Motor neuron (in vitro differentiated cells): Measurements from ENCODE around the gene MAK. TPM values are rescaled to one million over a fixed set of nuclear protein-coding genes. Genes with fewer than 3 reads are reported as not detected.
"Not testable (repeated sequence)": the region's sequence is repeated elsewhere in the genome, so short reads cannot be mapped to it uniquely, and the experiment has no call there.

ENCODE experiments used
- ATAC-seq, 8 experiments: fragments of 200-7000 bp; cut with Tn5 transposase; replicated peaks in 6 of 8; 2 replicates each; pipeline ENCODE4 v1.8.0; 2021; ENCODE audit warnings: mild to moderate bottlenecking in 8 of 8, moderate library complexity in 8 of 8
- H3K27ac ChIP-seq, 2 donors: fragments of 250-450 bp; sonication (Bioruptor Pico); 2 replicates each; pipeline ENCODE4 v1.9.0; 2021; ENCODE audit warnings: antibody characterized with exemption in 2 of 2, mild to moderate bottlenecking in 2 of 2, moderate library complexity in 1 of 2
- H3K4me1 ChIP-seq, 2 donors: fragments of 250-450 bp; sonication (Bioruptor Pico); replicated peaks in 1 of 2; 2 replicates each; pipeline ENCODE4 v1.6.1; 2021; ENCODE audit warnings: antibody characterized with exemption in 2 of 2, mild to moderate bottlenecking in 2 of 2, moderate library complexity in 1 of 2
- H3K4me3 ChIP-seq, 5 donors: fragments of 250-450 bp; sonication (Bioruptor Pico); 2 replicates each; pipeline ENCODE4 v1.9.0; 2021; ENCODE audit warnings: antibody characterized with exemption in 5 of 5, mild to moderate bottlenecking in 5 of 5, moderate library complexity in 4 of 5
- WGBS, 10 experiments: fragments of 450-650 bp; shearing (Covaris generic); methylation state at CpG; one replicate each; pipeline ENCODE4 v1.0.0; 2022; 5-methylcytosine and 5-hydroxymethylcytosine counted together
- in situ Hi-C, 9 experiments: fragments of 400-800 bp; cut with MboI; loops; one replicate each; pipeline ENCODE4 v1.15.0; 2021; ENCODE audit warnings: low sequenced_read_pairs in 9 of 9, low pct_unique_long_range_greater_than_20kb in 2 of 9; ENCODE audit not compliant: unreplicated experiment in 9 of 9
- total RNA-seq, 8 experiments: library from RNA; unstranded; fragments of 300-600 nt; gene quantifications; 2 replicates each; pipeline versions ENCODE4 v1.2.3 to v1.2.4, GENCODE V29; 2022

Gene MAK
- total RNA-seq, 8 experiments from 2014 or later, result 0.25 to 5.1 (median 0.87) TPM

GRCh38 chr6:10874207-10874606 is 35.9 kb upstream of the MAK start:
- ATAC-seq, result no peak
- Histone ChIP-seq H3K4me1 (no peaks in the 10 kb centered on the region), H3K27ac (no peak overlapping the region), H3K4me3 (no peak overlapping the region)
- WGBS, 10 experiments, result 92 to 100% methylated on average over 1 to 2 of the region's 6 CpGs; no CpG with 5 or more reads in 8 of the 10 experiments
- in situ Hi-C loops, result no loop called here

- ATAC-seq, result no peak
- H3K27ac ChIP-seq, result no peak overlapping the region
- H3K4me3 ChIP-seq, result no peak overlapping the region
- WGBS, 10 experiments, result 0 to 90% (median 43%) methylated on average over 1 of the region's 1 CpG; no CpG with 5 or more reads in 1 of the 10 experiments
- no peaks in the 10 kb centered on the region for H3K4me1 ChIP-seq
- in situ Hi-C loops, result no loop called here
Observed at GRCh38 chr6:10873374-10873773, 35.0 kb upstream of the MAK start.

GRCh38 chr6:10867952-10868351 is 29.6 kb upstream of the MAK start:
- no peaks in the 10 kb centered on the region for H3K4me1 ChIP-seq
- H3K27ac ChIP-seq, result no peak overlapping the region
- in situ Hi-C loops, result no loop called here
- peak in 1 of 8 experiments; percentile 71 for ATAC-seq
- no peak overlapping the region for H3K4me3 ChIP-seq
- WGBS, 10 experiments, result 20 to 100% (median 82%) methylated on average over 1 to 3 of the region's 3 CpGs; no CpG with 5 or more reads in 1 of the 10 experiments

GRCh38 chr6:10866709-10867108 is 28.4 kb upstream of the MAK start:
- ATAC-seq, H3K4me3 ChIP-seq, in situ Hi-C loops, H3K27ac ChIP-seq, H3K4me1 ChIP-seq: not testable (repeated sequence)
- WGBS, 10 experiments, result 0 to 85% (median 67%) methylated on average over 1 to 3 of the region's 3 CpGs; no CpG with 5 or more reads in 3 of the 10 experiments

- H3K4me3 ChIP-seq, ATAC-seq, H3K4me1 ChIP-seq, in situ Hi-C loops, H3K27ac ChIP-seq: not testable (repeated sequence)
- 68 to 100% (median 90%) methylated on average over 1 to 6 of the region's 7 CpGs; no CpG with 5 or more reads in 1 of the 10 experiments for WGBS, 10 experiments
Observed at GRCh38 chr6:10863031-10863430, 24.7 kb upstream of the MAK start.

GRCh38 chr6:10862361-10862760 is 24.0 kb upstream of the MAK start:
- in situ Hi-C loops, result no loop called here
- ATAC-seq, result no peak
- no peak overlapping the region for H3K4me3 ChIP-seq
- H3K27ac ChIP-seq, result no peak overlapping the region
- 55 to 84% (median 78%) methylated on average over 1 to 4 of the region's 4 CpGs; no CpG with 5 or more reads in 6 of the 10 experiments for WGBS, 10 experiments
- H3K4me1 ChIP-seq, result no peaks in the 10 kb centered on the region

GRCh38 chr6:10861086-10861485 is 22.7 kb upstream of the MAK start:
- in situ Hi-C loops, result no loop called here
- 40 to 93% (median 50%) methylated on average over 1 to 2 of the region's 2 CpGs; no CpG with 5 or more reads in 1 of the 10 experiments for WGBS, 10 experiments
- no peak overlapping the region for H3K27ac ChIP-seq
- H3K4me1 ChIP-seq, result no peaks in the 10 kb centered on the region
- H3K4me3 ChIP-seq, result no peak overlapping the region
- ATAC-seq, result no peak

GRCh38 chr6:10857259-10857658 is 18.9 kb upstream of the MAK start:
- in situ Hi-C loops, result no loop called here
- H3K27ac ChIP-seq, result no peak overlapping the region
- no peaks in the 10 kb centered on the region for H3K4me1 ChIP-seq
- peak in 1 of 8 experiments; percentile 11 for ATAC-seq
- 9 to 100% (median 86%) methylated on average over 1 to 2 of the region's 2 CpGs; no CpG with 5 or more reads in 5 of the 10 experiments for WGBS, 10 experiments
- H3K4me3 ChIP-seq, result no peak overlapping the region

- Histone ChIP-seq H3K27ac (no peak overlapping the region), H3K4me1 (no peaks in the 10 kb centered on the region), H3K4me3 (no peak overlapping the region)
- 0 to 93% (median 80%) methylated on average over 2 to 5 of the region's 7 CpGs; no CpG with 5 or more reads in 1 of the 10 experiments for WGBS, 10 experiments
- in situ Hi-C loops, result no loop called here
- peak in 3 of 8 experiments; percentile 39 to 96 (median 95) for ATAC-seq
Observed at GRCh38 chr6:10854922-10855632, 16.7 kb upstream of the MAK start.

GRCh38 chr6:10853849-10854300 is 15.5 kb upstream of the MAK start:
- H3K4me1 ChIP-seq, H3K4me3 ChIP-seq, in situ Hi-C loops, ATAC-seq, H3K27ac ChIP-seq: not testable (repeated sequence)
- 17 to 100% (median 49%) methylated on average over 1 to 4 of the region's 6 CpGs; no CpG with 5 or more reads in 2 of the 10 experiments for WGBS, 10 experiments

GRCh38 chr6:10852361-10852960 is 14.1 kb upstream of the MAK start:
- no peak overlapping the region for H3K27ac ChIP-seq
- no peak overlapping the region for H3K4me3 ChIP-seq
- ATAC-seq, result peak in 1 of 8 experiments; percentile 42
- in situ Hi-C loops, result no loop called here
- no peaks in the 10 kb centered on the region for H3K4me1 ChIP-seq
- 24 to 96% (median 82%) methylated on average over 3 to 11 of the region's 11 CpGs for WGBS, 10 experiments

- H3K4me3 ChIP-seq, result no peak overlapping the region
- no peaks in the 10 kb centered on the region for H3K4me1 ChIP-seq
- ATAC-seq, result no peak
- WGBS, 10 experiments, result 27 to 100% (median 86%) methylated on average over 1 to 7 of the region's 7 CpGs
- H3K27ac ChIP-seq, result no peak overlapping the region
- in situ Hi-C loops, result no loop called here
Observed at GRCh38 chr6:10850728-10851127, 12.4 kb upstream of the MAK start.

GRCh38 chr6:10849901-10850300 is 11.6 kb upstream of the MAK start:
- no peak for ATAC-seq
- no peak overlapping the region for H3K4me3 ChIP-seq
- 28 to 100% (median 84%) methylated on average over 1 to 4 of the region's 4 CpGs; no CpG with 5 or more reads in 4 of the 10 experiments for WGBS, 10 experiments
- no peaks in the 10 kb centered on the region for H3K4me1 ChIP-seq
- in situ Hi-C loops, result no loop called here
- no peak overlapping the region for H3K27ac ChIP-seq
